Skeletal muscle satellite cell (primary cell): ENCODE data around the gene ZFP3. TPM values are rescaled to one million over a fixed set of nuclear protein-coding genes. Genes with fewer than 3 reads are reported as not detected.
"Not testable (repeated sequence)": the region's sequence is repeated elsewhere in the genome, so short reads cannot be mapped to it uniquely, and the experiment has no call there.

Source experiments
- H3K27me3 ChIP-seq: 2 replicates; pipeline ENCODE4 v1.7.0; 2013; ENCODE audit warnings: low read length; ENCODE audit not compliant: control insufficient read depth, insufficient read depth
- H3K36me3 ChIP-seq: 2 replicates; pipeline ENCODE4 v1.7.0; 2013; ENCODE audit warnings: mild to moderate bottlenecking, control low read depth, low read length; ENCODE audit not compliant: insufficient read depth
- H3K4me1 ChIP-seq: 2 replicates; pipeline ENCODE4 v1.7.0; 2013; ENCODE audit warnings: low read length; ENCODE audit not compliant: control insufficient read depth, insufficient read depth
- H3K4me2 ChIP-seq: 2 replicates; pipeline ENCODE4 v1.7.0; 2013; ENCODE audit warnings: mild to moderate bottlenecking, low read length
- H3K4me3 ChIP-seq: 2 replicates; pipeline ENCODE4 v1.7.0; 2013; ENCODE audit warnings: low read length
- H3K9ac ChIP-seq: 2 replicates; pipeline ENCODE4 v1.7.0; 2013; ENCODE audit warnings: mild to moderate bottlenecking, low read depth, low read length, moderate library complexity
- H3K9me3 ChIP-seq: replicated peaks from 2 replicates; pipeline ENCODE4 v1.7.0; 2013; ENCODE audit warnings: mild to moderate bottlenecking, control low read depth, low read length
- small RNA-seq: library from RNA; depleted of rRNA; stranded (forward); fragments of <200 nt; gene quantifications from one replicate; pipeline ENCODE3, GENCODE V24; 2012

The ZFP3 gene

DNA sequence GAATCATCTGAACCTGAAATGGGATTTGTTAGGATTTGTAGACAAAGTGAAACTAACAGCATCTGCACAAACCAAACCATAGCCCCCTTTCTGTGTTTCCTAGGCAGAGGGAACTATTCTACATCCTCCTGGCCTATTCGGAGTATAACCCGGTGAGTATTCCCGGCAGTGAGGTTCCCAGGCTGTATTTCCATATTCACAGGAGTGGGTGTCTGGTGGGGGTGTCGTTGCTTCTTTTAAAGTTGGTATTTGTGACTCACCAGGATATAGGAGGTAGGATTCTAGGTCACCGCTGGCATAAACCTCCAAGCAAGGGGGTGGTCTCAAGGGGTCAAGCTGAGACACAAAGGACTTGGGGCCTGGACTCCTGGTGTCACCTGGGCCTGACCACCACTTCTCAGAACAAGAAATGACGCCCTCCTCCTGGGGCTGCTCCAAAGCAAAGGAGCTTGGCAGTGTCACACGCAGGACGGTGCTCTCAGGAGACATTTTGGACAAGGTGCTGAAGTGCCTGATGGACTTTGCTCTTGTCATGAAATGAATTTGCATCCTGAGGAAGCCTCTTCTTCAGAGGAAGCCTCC, 57.0 kb downstream of the ZFP3 start:
- not testable (repeated sequence) for H3K4me1 ChIP-seq, H3K4me2 ChIP-seq

DNA sequence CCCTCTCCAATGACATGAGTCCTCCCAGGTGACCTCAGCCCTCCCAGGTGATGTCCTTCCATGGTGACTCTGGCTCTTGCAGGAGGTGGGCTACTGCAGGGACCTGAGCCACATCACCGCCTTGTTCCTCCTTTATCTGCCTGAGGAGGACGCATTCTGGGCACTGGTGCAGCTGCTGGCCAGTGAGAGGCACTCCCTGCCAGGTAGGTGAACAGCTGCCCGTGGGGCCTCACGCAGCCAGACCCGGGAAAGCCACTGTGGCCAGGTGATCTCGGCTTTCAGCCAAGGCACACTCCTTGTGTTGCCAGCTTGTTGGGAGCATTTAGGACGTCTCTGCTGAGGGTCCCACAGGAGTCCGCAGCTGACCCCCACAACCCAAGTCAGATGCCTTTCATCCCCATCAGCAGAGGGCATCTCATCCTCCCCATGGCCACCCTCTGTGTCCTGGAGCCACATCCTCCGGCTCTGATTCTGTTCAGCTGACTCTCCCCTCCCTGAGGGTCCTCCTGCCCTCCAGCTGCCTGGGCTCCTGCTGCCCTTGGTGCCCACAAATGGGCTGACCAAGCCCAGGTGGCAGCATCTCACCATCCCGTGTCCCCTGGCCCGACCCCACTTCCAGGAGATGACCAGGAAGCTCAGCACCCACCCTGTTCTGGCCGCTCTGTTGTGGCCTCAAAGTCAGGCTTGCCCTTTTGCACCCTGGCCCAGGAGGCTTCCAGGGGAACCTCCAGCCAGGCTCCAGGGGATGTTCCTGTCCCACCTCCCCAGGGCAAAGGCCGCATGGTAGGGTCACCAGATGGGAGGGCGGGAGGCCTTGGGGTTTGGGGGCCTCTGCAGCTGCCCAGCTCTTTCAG, 57.7 kb downstream of the ZFP3 start:
- Histone ChIP-seq H3K36me3 (no peaks in the 10 kb centered on the region), H3K4me3 (no peak overlapping the region), H3K9ac (no peak overlapping the region)

More for the DNA sequence above, 57.0 kb downstream of the ZFP3 start:
- not testable (repeated sequence) for H3K9me3 ChIP-seq, H3K9ac ChIP-seq, H3K4me3 ChIP-seq, H3K36me3 ChIP-seq, H3K27me3 ChIP-seq

DNA sequence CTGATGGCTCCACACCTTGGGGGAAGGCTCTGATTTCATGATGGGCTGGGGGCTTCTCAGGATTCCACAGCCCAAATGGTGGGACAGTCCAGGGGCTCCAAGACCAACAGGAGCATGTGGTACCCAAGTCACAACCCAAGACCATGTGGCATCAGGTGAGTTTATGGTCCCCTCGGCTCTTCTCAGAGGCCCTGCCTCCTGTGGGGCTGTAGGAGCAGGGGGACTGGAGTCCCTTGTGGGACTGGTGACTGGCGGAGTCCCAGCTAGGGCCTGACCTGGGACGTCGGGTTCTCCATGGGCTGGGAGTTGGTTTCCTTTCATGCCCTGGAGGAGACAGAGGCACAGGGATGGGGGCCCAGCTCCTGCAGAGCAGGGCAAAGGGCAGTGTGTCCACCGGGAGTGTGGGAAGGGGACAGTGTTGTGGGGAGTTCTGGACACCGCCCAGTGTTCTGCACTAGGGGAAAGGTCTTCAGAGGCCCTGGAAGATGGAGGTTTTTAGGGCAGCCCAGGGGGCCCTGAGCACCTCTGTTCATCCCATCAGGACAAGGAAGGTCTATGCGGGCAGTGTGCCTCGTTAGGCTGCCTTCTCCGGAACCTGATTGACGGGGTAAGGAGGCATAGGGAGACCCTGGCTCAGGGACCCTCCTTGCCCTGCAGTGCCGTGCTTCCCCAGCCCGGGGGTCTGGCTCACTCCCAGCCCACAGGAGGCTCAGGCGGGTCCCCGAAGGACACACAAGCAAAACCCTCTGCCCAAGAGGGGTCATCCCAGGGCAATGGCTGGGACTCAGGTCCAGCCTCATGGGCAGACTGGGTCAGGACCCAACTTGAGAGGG, 58.5 kb downstream of the ZFP3 start:
- H3K4me1 ChIP-seq, H3K36me3 ChIP-seq, H3K4me2 ChIP-seq, H3K9me3 ChIP-seq, H3K27me3 ChIP-seq, H3K4me3 ChIP-seq, H3K9ac ChIP-seq: not testable (repeated sequence)

More for the DNA sequence above, 57.7 kb downstream of the ZFP3 start:
- no peak overlapping the region for H3K4me2 ChIP-seq
- H3K27me3 ChIP-seq, result no peaks in the 10 kb centered on the region
- H3K9me3 ChIP-seq, result no peaks in the 10 kb centered on the region
- no peaks in the 10 kb centered on the region for H3K4me1 ChIP-seq

DNA sequence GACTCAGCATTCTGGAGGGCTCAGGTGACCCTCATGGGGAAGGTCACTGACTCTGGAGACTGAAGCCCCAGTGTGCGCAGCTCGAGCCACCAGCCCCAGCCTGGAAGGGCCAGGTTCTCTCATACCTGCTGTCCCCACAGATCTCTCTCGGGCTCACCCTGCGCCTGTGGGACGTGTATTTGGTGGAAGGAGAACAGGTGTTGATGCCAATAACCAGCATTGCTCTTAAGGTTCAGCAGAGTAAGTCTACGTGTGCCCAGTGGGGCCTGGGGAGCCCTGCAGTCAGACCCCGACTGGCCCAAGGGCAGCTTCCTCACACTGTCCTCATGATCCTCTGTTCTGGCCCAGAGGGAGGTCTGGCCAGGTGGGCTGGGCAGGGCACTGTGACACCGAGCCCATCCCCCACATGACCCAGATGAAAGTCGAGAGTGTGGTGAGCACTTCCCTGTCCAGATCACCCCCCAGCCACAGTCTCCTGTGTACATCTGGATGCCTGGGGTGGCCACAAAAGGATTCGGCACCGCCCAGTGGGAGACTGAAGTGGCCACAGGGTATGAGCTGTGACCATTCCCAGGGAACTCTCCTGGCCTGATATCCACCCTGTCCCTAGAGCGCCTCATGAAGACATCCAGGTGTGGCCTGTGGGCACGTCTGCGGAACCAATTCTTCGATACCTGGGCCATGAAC, 59.4 kb downstream of the ZFP3 start:
- H3K36me3 ChIP-seq, H3K9ac ChIP-seq, H3K4me1 ChIP-seq, H3K27me3 ChIP-seq, H3K9me3 ChIP-seq, H3K4me2 ChIP-seq, H3K4me3 ChIP-seq: not testable (repeated sequence)

DNA sequence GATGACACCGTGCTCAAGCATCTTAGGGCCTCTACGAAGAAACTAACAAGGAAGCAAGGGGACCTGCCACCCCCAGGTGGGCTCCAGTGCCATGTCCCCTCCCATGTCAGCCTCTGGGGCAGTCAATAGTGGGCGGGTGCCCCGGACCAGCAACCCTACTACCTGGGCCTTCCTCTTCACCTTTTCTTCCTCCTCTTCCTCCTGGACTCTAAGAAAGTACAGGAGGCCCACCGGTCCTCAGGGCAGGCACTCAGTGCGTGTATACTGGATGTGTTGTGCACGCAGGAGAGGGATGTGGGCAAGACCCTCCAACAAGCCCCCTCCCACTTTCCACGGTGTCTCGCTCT, 59.9 kb downstream of the ZFP3 start:
- not testable (repeated sequence) for H3K9me3 ChIP-seq, H3K4me2 ChIP-seq, H3K4me3 ChIP-seq, H3K36me3 ChIP-seq, H3K4me1 ChIP-seq, H3K9ac ChIP-seq, H3K27me3 ChIP-seq

DNA sequence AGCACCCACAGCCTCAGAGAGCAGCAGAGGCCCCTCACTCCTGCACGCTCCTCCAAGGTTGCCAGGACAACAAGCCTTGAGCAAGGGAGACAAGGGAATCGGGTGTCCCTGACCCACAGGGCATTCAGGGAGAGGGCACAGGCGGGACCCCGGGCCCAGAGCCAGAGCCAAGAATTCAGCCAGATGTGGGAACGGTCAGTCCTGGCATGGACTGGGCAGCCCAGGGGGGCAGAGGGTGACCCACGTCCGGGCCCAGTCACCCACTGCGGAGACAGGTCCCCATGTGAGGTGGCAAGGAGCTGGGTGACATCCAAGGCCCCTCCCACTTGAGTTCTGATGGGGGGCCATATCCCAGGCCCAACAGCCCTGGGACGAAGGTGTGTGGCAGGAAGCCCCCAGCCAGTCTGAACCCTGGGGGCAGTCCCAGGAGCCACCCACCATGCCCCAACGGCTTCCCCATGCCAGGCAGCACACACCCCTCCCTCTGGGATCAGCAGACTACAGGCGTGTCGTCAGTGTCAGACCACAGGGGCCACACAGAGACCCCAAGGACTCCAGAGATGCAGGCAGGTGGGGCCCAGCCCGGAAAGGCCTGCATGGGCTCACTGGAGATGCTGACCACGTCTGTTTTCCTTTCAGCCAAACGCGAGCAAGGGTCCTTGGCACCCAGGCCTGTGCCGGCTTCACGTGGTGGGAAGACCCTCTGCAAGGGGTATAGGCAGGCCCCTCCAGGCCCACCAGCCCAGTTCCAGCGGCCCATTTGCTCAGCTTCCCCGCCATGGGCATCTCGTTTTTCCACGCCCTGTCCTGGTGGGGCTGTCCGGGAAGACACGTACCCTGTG, 60.6 kb downstream of the ZFP3 start:
- Histone ChIP-seq H3K4me1 (no peaks in the 10 kb centered on the region), H3K9me3 (no peaks in the 10 kb centered on the region), H3K4me3 (no peak overlapping the region), H3K27me3 (no peaks in the 10 kb centered on the region), H3K36me3 (no peaks in the 10 kb centered on the region), H3K4me2 (no peak overlapping the region), H3K9ac (no peak overlapping the region)

DNA sequence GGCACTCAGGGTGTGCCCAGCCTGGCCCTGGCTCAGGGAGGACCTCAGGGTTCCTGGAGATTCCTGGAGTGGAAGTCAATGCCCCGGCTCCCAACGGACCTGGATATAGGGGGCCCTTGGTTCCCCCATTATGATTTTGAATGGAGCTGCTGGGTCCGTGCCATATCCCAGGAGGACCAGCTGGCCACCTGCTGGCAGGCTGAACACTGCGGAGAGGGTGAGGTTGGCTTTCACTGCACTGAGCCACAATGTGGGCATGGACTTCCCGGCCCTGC, 61.1 kb downstream of the ZFP3 start:
- Histone ChIP-seq H3K4me3 (no peak overlapping the region), H3K9me3 (no peaks in the 10 kb centered on the region), H3K4me2 (no peak overlapping the region), H3K4me1 (no peaks in the 10 kb centered on the region), H3K36me3 (no peaks in the 10 kb centered on the region), H3K9ac (no peak overlapping the region), H3K27me3 (no peaks in the 10 kb centered on the region)

DNA sequence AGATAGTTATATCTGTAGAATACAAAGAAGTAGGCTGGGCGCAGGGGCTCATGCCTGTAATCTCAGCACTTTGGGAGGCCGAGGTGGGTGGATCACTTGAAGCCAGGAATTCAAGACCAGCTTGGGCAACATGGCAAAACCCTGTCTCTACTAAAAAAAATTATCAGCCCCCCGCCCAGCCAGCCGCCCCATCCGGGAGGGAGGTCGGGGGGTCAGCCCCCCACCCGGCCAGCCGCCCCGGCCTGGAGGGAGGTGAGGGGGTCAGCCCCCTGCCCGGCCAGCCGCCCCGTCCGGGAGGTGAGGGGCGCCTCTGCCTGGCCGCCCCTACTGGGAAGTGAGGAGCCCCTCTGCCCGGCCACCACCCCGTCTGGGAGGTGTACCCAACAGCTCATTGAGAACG, 64.6 kb downstream of the ZFP3 start:
- peaks cover 12% of the 10 kb centered on the region for H3K27me3 ChIP-seq
- not testable (repeated sequence) for H3K4me2 ChIP-seq, H3K36me3 ChIP-seq, H3K4me1 ChIP-seq, H3K9me3 ChIP-seq, H3K9ac ChIP-seq, H3K4me3 ChIP-seq

Small RNA genes lying within 50 kb of the gene (small RNA-seq; reads per million reads assigned to genes)
- gene AC012146.4, result not detected
